DMS79 (cell line): ENCODE results near the gene SCN1A.
"Not testable (repeated sequence)": the region's sequence is repeated elsewhere in the genome, so short reads cannot be mapped to it uniquely, and the experiment has no call there.

Source experiments
- DNase-seq: peaks from one replicate; lab custom pipeline; 2025; lab: John Stamatoyannopoulos, UW

Gene SCN1A

GRCh38 chr2:166135152-166135848, 7.5 kb upstream of the SCN1A start:
- DNase-seq = no peak

GRCh38 chr2:166134252-166135151, 6.7 kb upstream of the SCN1A start:
- DNase-seq = no peak

- no peak for DNase-seq
These were observed 5.8 kb upstream of the SCN1A start for GRCh38 chr2:166133653-166134052.

- DNase-seq = no peak
These were observed 311 bp upstream of the SCN1A start for GRCh38 chr2:166128156-166128505.

GRCh38 chr2:166126007-166126639, 1.7 kb downstream of the SCN1A start:
- DNase-seq = no peak

GRCh38 chr2:166125557-166125956, 2.3 kb downstream of the SCN1A start:
- no peak for DNase-seq

- DNase-seq = no peak
These were observed 9.6 kb downstream of the SCN1A start for GRCh38 chr2:166118180-166118579.

GRCh38 chr2:166117491-166117890, 10.3 kb downstream of the SCN1A start:
- DNase-seq = no peak

GRCh38 chr2:166115589-166115988, 12.2 kb downstream of the SCN1A start:
- no peak for DNase-seq

GRCh38 chr2:166112193-166112605, 15.6 kb downstream of the SCN1A start:
- DNase-seq = no peak

GRCh38 chr2:166106431-166107015, 21.3 kb downstream of the SCN1A start:
- no peak for DNase-seq

GRCh38 chr2:166104773-166105172, 23.0 kb downstream of the SCN1A start:
- DNase-seq = no peak

GRCh38 chr2:166104084-166104483, 23.7 kb downstream of the SCN1A start:
- DNase-seq = no peak

- DNase-seq = not testable (repeated sequence)
These were observed 24.5 kb downstream of the SCN1A start for GRCh38 chr2:166103277-166103676.

- no peak for DNase-seq
These were observed 33.5 kb downstream of the SCN1A start for GRCh38 chr2:166094325-166094724.

- DNase-seq = no peak
These were observed 34.9 kb downstream of the SCN1A start for GRCh38 chr2:166092889-166093288.

- no peak for DNase-seq
These were observed 36.4 kb downstream of the SCN1A start for GRCh38 chr2:166091439-166091838.

- DNase-seq = no peak
These were observed 36.9 kb downstream of the SCN1A start for GRCh38 chr2:166090908-166091307.

- DNase-seq = no peak
These were observed 37.5 kb downstream of the SCN1A start for GRCh38 chr2:166090346-166090745.

- DNase-seq = no peak
These were observed 39.2 kb downstream of the SCN1A start for GRCh38 chr2:166088634-166089033.

GRCh38 chr2:166084301-166084700, 43.5 kb downstream of the SCN1A start:
- no peak for DNase-seq

- DNase-seq = no peak
These were observed 45.1 kb downstream of the SCN1A start for GRCh38 chr2:166082736-166083135.

GRCh38 chr2:166081852-166082251, 46.0 kb downstream of the SCN1A start:
- DNase-seq = no peak
